Measurements from ENCODE around the gene UPB1.

The UPB1 gene

GRCh38 chr22:24559471-24559870, 64.3 kb downstream of the UPB1 start:
- Histone ChIP-seq H3K4me3 (ENCODE audit: low read length, poor library complexity, severe bottlenecking) (peak overlapping the region; percentile 97), H3K36me3 (ENCODE audit: insufficient read depth, low read length) (peaks cover 50% of the 10 kb centered on the region), H3K79me2 (ENCODE audit: insufficient read depth, low read length) (peaks cover 89% of the 10 kb centered on the region), H3K9me3 (ENCODE audit: insufficient read depth, low read depth, low read length) (no peaks in the 10 kb centered on the region), H4K20me1 (ENCODE audit: insufficient read depth, low read length, poor library complexity, severe bottlenecking) (peaks cover 81% of the 10 kb centered on the region), H3F3A (ENCODE audit: low read depth) (no peaks in the 10 kb centered on the region), H3K9me2 (replicated peaks; ENCODE audit: low read depth, low read length) (no peaks in the 10 kb centered on the region), H3K9ac (ENCODE audit: low read depth, low read length, poor library complexity, severe bottlenecking) (peak overlapping the region; percentile 98), H3K4me2 (ENCODE audit: low read depth, low read length, poor library complexity, severe bottlenecking) (peak overlapping the region; percentile 93), H3K27me3 (ENCODE audit: insufficient read depth, low read length, poor library complexity, severe bottlenecking) (peaks cover 4% of the 10 kb centered on the region), H3K4me1 (ENCODE audit: insufficient read depth, low read length, poor library complexity, severe bottlenecking) (peaks cover 58% of the 10 kb centered on the region), H2AFZ (ENCODE audit: low read length) (no peak overlapping the region)
- no peak for TF ChIP-seq EZH2phosphoT487 (IDR thresholded peaks at IDR 0.05; ENCODE audit: borderline replicate concordance)
- TF ChIP-seq CTCF (conservative IDR thresholded peaks at IDR 0.05; ENCODE audit: low read length) = no peak

DNA sequence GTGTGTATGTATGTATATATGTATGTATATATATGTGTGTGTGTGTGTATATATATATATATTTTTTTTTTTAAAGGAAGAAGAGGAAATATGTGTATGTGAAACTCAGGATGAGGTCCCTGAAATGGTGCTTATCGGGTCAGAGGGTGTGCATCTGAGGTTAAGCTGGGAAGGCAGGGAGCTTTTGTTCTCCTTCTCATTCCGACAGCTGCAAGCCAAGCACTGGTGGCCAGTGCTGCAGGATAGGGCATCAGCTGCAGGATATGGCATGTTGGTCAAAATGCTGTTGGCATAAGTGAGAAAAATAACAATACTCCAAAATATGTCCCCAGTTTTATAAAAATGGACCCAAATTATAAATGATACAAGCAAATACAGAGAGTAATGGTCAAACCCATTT, 68.1 kb downstream of the UPB1 start:
- Histone ChIP-seq H3K79me2 (ENCODE audit: insufficient read depth, low read length) (peaks cover 96% of the 10 kb centered on the region), H3K36me3 (ENCODE audit: insufficient read depth, low read length) (peaks cover 76% of the 10 kb centered on the region; the same call in 1 of the 2 replicates), H2AFZ (ENCODE audit: low read length) (no peak overlapping the region), H3F3A (ENCODE audit: low read depth) (no peaks in the 10 kb centered on the region), H3K4me1 (ENCODE audit: insufficient read depth, low read length, poor library complexity, severe bottlenecking) (peaks cover 41% of the 10 kb centered on the region), H4K20me1 (ENCODE audit: insufficient read depth, low read length, poor library complexity, severe bottlenecking) (peaks cover 84% of the 10 kb centered on the region), H3K9ac (ENCODE audit: low read depth, low read length, poor library complexity, severe bottlenecking) (peak overlapping the region; percentile 50), H3K4me3 (ENCODE audit: low read length, poor library complexity, severe bottlenecking) (peak overlapping the region; percentile 40), H3K9me3 (ENCODE audit: insufficient read depth, low read depth, low read length) (no peaks in the 10 kb centered on the region), H3K4me2 (ENCODE audit: low read depth, low read length, poor library complexity, severe bottlenecking) (peak overlapping the region; percentile 68), H3K9me2 (replicated peaks; ENCODE audit: low read depth, low read length) (no peaks in the 10 kb centered on the region), H3K27me3 (ENCODE audit: insufficient read depth, low read length, poor library complexity, severe bottlenecking) (no peaks in the 10 kb centered on the region)
- TF ChIP-seq EZH2phosphoT487 (IDR thresholded peaks at IDR 0.05; ENCODE audit: borderline replicate concordance) (no peak), CTCF (conservative IDR thresholded peaks at IDR 0.05; ENCODE audit: low read length) (no peak)

DNA sequence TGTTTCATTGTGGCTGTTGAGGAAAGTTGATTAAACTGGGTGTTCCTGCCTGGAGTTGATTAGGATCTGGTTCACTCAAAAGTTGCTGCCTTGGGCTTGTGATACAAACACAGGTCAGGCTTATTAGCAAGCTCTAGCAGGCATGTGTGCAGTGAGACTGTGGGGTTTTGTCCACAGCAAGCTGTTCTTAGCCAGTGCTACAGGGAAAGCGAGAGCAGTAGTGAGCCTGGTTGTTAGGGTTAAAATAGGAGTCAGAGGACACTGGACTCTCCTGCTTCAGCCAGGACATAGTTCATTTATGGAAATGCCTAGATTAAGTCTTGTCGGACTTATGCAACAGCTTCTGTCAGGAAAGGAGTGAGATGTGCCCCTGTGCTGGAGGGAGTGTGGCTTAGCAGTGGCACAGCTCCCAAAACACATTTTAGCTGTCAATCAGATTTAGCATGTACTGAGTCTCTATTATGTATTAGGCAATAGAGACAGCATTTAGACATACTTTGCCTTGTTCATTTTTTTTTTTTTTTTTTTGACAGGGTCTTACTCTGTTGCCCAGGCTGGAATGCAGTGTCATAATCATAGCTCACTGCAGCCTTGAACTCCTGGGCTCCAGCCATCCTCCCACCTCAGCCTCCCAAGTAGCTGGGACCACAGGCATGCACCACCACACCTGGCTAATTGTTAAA, 69.4 kb downstream of the UPB1 start:
- peak overlapping the region; percentile 50 for H3K9ac ChIP-seq (ENCODE audit: low read depth, low read length, poor library complexity, severe bottlenecking)
- H3K27me3 ChIP-seq (ENCODE audit: insufficient read depth, low read length, poor library complexity, severe bottlenecking) = no peaks in the 10 kb centered on the region
- no peaks in the 10 kb centered on the region for H3K9me2 ChIP-seq (replicated peaks; ENCODE audit: low read depth, low read length)
- H3K36me3 ChIP-seq (ENCODE audit: insufficient read depth, low read length) = peaks cover 74% of the 10 kb centered on the region; the same call in 1 of the 2 replicates
- H3K4me2 ChIP-seq (ENCODE audit: low read depth, low read length, poor library complexity, severe bottlenecking) = peak overlapping the region; percentile 68
- H3K9me3 ChIP-seq (ENCODE audit: insufficient read depth, low read depth, low read length) = no peaks in the 10 kb centered on the region
- no peak overlapping the region for H3K4me3 ChIP-seq (ENCODE audit: low read length, poor library complexity, severe bottlenecking)
- H3F3A ChIP-seq (ENCODE audit: low read depth) = no peaks in the 10 kb centered on the region
- H3K4me1 ChIP-seq (ENCODE audit: insufficient read depth, low read length, poor library complexity, severe bottlenecking) = peaks cover 31% of the 10 kb centered on the region
- peaks cover 77% of the 10 kb centered on the region for H4K20me1 ChIP-seq (ENCODE audit: insufficient read depth, low read length, poor library complexity, severe bottlenecking)
- H2AFZ ChIP-seq (ENCODE audit: low read length) = no peak overlapping the region
- peaks cover 83% of the 10 kb centered on the region for H3K79me2 ChIP-seq (ENCODE audit: insufficient read depth, low read length)
- TF ChIP-seq EZH2phosphoT487 (IDR thresholded peaks at IDR 0.05; ENCODE audit: borderline replicate concordance) (no peak), CTCF (conservative IDR thresholded peaks at IDR 0.05; ENCODE audit: low read length) (no peak)
